ENCODE measurements around the gene SDK1. TPM values are rescaled to one million over a fixed set of nuclear protein-coding genes. Genes with fewer than 3 reads are reported as not detected.

The SDK1 gene
- polyA plus RNA-seq, 2 of the 4 experiments (the other 2 are of a cell fraction), result 0.12 to 0.28 TPM

DNA sequence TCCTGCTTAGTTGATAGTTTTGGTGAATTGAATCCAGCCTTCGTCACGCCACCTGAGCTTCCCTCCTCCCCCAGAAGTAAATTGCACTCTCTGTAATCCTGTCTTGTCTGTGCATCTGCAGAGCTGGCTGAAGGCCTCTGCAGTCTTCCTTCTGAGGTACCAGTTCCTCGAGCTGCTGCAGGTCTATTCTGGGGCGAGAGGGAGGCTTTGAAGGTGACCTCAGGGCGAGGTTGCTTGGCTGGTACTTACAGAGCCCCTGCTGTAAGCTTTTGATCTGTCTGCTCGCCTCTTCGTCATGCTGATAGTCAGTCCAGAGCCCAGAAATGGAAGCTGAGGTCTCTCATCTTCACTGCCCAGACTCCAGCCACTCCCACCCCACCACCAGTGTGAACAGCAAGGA is 867.5 kb downstream of the SDK1 start:
- CTCF ChIA-PET, result interaction anchor here (0.6 kb wide), 1 partner anchor 246 kb away, joined by 3 read pairs; no protein-coding TSS in a partner anchor

DNA sequence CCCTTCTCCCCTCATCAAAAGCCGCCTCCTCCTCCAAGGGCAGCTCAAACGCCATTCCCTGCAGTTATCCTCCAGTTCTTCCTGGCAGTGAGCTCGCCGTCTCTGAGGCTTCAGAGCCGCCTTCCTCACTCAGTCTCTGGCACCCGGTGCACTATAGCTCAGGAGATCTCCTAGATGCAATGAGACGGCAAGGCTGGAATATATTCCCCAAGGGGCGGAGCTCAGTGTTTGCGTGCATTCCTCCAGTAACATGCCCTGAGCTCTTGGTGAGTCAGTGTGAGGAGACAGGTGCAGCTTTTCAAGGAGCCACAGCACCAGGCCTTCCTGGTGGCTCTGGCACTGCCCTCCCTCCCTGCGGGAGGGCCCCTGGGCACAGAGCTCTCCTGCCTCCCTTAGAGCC is 868.4 kb downstream of the SDK1 start:
- ChIA-PET POLR2A (no interaction called here), CTCF (no interaction called here)
- DNase-seq (ENCODE audit: low read depth in 1 of 2, low spot score in 1 of 2) (peak in 1 of 2 experiments; percentile 38), FAIRE-seq (no peak), ATAC-seq (peak in 1 of 2 experiments; percentile 36; a peak in 1 of 6 replicates)
- H3K9me3 ChIP-seq, result no peaks in the 10 kb centered on the region
- H3K27ac ChIP-seq, result no peak overlapping the region
- TF ChIP-seq BHLHE40 (IDR thresholded peaks at IDR 0.05; ENCODE audit: low read depth, low read length), result no peak
- no peak for TF ChIP-seq ESRRA (IDR thresholded peaks at IDR 0.05; ENCODE audit: borderline replicate concordance, low read length)
- TF ChIP-seq TP53 (CRISPR knock-in tag; IDR thresholded peaks at IDR 0.05), result no peak
- no peak for TF ChIP-seq MAFK (IDR thresholded peaks at IDR 0.05; ENCODE audit: partially characterized antibody)
- TF ChIP-seq HDAC2 (IDR thresholded peaks at IDR 0.05), result no peak
- TF ChIP-seq, protein P1, sequence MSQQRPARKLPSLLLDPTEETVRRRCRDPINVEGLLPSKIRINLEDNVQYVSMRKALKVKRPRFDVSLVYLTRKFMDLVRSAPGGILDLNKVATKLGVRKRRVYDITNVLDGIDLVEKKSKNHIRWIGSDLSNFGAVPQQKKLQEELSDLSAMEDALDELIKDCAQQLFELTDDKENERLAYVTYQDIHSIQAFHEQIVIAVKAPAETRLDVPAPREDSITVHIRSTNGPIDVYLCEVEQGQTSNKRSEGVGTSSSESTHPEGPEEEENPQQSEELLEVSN (IDR thresholded peaks at IDR 0.05; ENCODE audit: borderline replicate concordance, low read depth), result no peak
- TF ChIP-seq, protein P2, sequence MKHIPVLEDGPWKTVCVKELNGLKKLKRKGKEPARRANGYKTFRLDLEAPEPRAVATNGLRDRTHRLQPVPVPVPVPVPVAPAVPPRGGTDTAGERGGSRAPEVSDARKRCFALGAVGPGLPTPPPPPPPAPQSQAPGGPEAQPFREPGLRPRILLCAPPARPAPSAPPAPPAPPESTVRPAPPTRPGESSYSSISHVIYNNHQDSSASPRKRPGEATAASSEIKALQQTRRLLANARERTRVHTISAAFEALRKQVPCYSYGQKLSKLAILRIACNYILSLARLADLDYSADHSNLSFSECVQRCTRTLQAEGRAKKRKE (CRISPR knock-in tag; IDR thresholded peaks at IDR 0.05; ENCODE audit: low read depth), result no peak
- TF ChIP-seq EP300 (IDR thresholded peaks at IDR 0.05), result no peak
- TF ChIP-seq, protein P3, sequence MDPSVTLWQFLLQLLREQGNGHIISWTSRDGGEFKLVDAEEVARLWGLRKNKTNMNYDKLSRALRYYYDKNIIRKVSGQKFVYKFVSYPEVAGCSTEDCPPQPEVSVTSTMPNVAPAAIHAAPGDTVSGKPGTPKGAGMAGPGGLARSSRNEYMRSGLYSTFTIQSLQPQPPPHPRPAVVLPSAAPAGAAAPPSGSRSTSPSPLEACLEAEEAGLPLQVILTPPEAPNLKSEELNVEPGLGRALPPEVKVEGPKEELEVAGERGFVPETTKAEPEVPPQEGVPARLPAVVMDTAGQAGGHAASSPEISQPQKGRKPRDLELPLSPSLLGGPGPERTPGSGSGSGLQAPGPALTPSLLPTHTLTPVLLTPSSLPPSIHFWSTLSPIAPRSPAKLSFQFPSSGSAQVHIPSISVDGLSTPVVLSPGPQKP (IDR thresholded peaks at IDR 0.05; ENCODE audit: low read depth, low read length), result no peak
- no peak overlapping the region for H3K4me2 ChIP-seq
- no peaks in the 10 kb centered on the region for H3K4me1 ChIP-seq
- 28% methylated on average over 8 of the region's 10 CpGs for WGBS (ENCODE audit: missing lambda C conversion rate)
- H3K4me3 ChIP-seq, result no peak overlapping the region

More for the DNA sequence above, 867.5 kb downstream of the SDK1 start:
- TF ChIP-seq TFCP2L1 (CRISPR knock-in tag; IDR thresholded peaks at IDR 0.05) (no peak), RFX5 (IDR thresholded peaks at IDR 0.05) (no peak), POLR2AphosphoS2 (conservative IDR thresholded peaks at IDR 0.05; ENCODE audit: low read length) (no peak), EHF (CRISPR knock-in tag; IDR thresholded peaks at IDR 0.05) (no peak), GATA3 (IDR thresholded peaks at IDR 0.05; ENCODE audit: borderline replicate concordance) (no peak), RCOR1 (IDR thresholded peaks at IDR 0.05; ENCODE audit: low read depth, low read length) (no peak), HOXB5 (CRISPR knock-in tag; IDR thresholded peaks at IDR 0.05) (no peak), KDM1A (IDR thresholded peaks at IDR 0.05; ENCODE audit: low read depth) (no peak), POLR2A (IDR thresholded peaks at IDR 0.05; ENCODE audit: low read length) (no peak), CHD2 (IDR thresholded peaks at IDR 0.05; ENCODE audit: low read length, partially characterized antibody) (no peak), FOSB (CRISPR knock-in tag; IDR thresholded peaks at IDR 0.05) (no peak), BHLHE40 (IDR thresholded peaks at IDR 0.05; ENCODE audit: low read depth, low read length) (no peak), FOXS1 (CRISPR knock-in tag; IDR thresholded peaks at IDR 0.05) (no peak), HOXA7 (CRISPR knock-in tag; IDR thresholded peaks at IDR 0.05) (no peak), NR3C1 (IDR thresholded peaks at IDR 0.05) (no peak)
- TF ChIP-seq, protein P4, sequence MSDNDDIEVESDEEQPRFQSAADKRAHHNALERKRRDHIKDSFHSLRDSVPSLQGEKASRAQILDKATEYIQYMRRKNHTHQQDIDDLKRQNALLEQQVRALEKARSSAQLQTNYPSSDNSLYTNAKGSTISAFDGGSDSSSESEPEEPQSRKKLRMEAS (IDR thresholded peaks at IDR 0.05), result no peak
- TF ChIP-seq, protein P5, sequence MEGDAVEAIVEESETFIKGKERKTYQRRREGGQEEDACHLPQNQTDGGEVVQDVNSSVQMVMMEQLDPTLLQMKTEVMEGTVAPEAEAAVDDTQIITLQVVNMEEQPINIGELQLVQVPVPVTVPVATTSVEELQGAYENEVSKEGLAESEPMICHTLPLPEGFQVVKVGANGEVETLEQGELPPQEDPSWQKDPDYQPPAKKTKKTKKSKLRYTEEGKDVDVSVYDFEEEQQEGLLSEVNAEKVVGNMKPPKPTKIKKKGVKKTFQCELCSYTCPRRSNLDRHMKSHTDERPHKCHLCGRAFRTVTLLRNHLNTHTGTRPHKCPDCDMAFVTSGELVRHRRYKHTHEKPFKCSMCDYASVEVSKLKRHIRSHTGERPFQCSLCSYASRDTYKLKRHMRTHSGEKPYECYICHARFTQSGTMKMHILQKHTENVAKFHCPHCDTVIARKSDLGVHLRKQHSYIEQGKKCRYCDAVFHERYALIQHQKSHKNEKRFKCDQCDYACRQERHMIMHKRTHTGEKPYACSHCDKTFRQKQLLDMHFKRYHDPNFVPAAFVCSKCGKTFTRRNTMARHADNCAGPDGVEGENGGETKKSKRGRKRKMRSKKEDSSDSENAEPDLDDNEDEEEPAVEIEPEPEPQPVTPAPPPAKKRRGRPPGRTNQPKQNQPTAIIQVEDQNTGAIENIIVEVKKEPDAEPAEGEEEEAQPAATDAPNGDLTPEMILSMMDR (IDR thresholded peaks at IDR 0.05), result no peak
- TF ChIP-seq, protein P6, sequence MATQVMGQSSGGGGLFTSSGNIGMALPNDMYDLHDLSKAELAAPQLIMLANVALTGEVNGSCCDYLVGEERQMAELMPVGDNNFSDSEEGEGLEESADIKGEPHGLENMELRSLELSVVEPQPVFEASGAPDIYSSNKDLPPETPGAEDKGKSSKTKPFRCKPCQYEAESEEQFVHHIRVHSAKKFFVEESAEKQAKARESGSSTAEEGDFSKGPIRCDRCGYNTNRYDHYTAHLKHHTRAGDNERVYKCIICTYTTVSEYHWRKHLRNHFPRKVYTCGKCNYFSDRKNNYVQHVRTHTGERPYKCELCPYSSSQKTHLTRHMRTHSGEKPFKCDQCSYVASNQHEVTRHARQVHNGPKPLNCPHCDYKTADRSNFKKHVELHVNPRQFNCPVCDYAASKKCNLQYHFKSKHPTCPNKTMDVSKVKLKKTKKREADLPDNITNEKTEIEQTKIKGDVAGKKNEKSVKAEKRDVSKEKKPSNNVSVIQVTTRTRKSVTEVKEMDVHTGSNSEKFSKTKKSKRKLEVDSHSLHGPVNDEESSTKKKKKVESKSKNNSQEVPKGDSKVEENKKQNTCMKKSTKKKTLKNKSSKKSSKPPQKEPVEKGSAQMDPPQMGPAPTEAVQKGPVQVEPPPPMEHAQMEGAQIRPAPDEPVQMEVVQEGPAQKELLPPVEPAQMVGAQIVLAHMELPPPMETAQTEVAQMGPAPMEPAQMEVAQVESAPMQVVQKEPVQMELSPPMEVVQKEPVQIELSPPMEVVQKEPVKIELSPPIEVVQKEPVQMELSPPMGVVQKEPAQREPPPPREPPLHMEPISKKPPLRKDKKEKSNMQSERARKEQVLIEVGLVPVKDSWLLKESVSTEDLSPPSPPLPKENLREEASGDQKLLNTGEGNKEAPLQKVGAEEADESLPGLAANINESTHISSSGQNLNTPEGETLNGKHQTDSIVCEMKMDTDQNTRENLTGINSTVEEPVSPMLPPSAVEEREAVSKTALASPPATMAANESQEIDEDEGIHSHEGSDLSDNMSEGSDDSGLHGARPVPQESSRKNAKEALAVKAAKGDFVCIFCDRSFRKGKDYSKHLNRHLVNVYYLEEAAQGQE (IDR thresholded peaks at IDR 0.05), result no peak
- TF ChIP-seq, protein P7, sequence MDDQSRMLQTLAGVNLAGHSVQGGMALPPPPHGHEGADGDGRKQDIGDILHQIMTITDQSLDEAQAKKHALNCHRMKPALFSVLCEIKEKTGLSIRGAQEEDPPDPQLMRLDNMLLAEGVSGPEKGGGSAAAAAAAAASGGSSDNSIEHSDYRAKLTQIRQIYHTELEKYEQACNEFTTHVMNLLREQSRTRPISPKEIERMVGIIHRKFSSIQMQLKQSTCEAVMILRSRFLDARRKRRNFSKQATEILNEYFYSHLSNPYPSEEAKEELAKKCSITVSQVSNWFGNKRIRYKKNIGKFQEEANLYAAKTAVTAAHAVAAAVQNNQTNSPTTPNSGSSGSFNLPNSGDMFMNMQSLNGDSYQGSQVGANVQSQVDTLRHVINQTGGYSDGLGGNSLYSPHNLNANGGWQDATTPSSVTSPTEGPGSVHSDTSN (IDR thresholded peaks at IDR 0.05), result no peak
- TF ChIP-seq, protein P1 (IDR thresholded peaks at IDR 0.05; ENCODE audit: borderline replicate concordance, low read depth), result no peak
- no peak for FAIRE-seq
- POLR2A ChIA-PET, result no interaction called here
- Histone ChIP-seq H3K4me3 (no peak overlapping the region), H3K4me1 (no peaks in the 10 kb centered on the region), H3K27ac (no peak overlapping the region), H3K9me3 (no peaks in the 10 kb centered on the region), H3K4me2 (no peak overlapping the region)
- no peak for DNase-seq (ENCODE audit: low read depth in 1 of 2, low spot score in 1 of 2)
- ATAC-seq, result no peak
- 21% methylated on average over 7 of the region's 7 CpGs for WGBS (ENCODE audit: missing lambda C conversion rate)

Data from A549 (cell line).